SH-SY5Y (cell line): ENCODE results near the gene LAMC3.

Experiments used
- GATA2 ChIP-seq: IDR thresholded peaks from 2 replicates; pipeline ENCODE4 v1.6.1; 2011; ENCODE audit warnings: mild to moderate bottlenecking, low read depth, low read length
- GATA3 ChIP-seq: IDR thresholded peaks from 2 replicates; pipeline ENCODE4 v1.6.1; 2011; ENCODE audit warnings: low read depth, mild to moderate bottlenecking, low read length, moderate library complexity

- TF ChIP-seq GATA2 (no peak), GATA3 (no peak)
Measured at GRCh38 chr9:131038256-131039128, 29.5 kb downstream of the LAMC3 start.
